Activated T-helper 2 cell treated with anti-CD3 and anti-CD28 coated beads, Interferon-gamma antibody, Interleukin-2, Interleukin-4, amounts not matched to agents 10 μg/mL and 5 μg/mL and 100 μg/mL, durations not matched to agents 14 hours and 24 hours and 36 hours (primary cell): Measurements from ENCODE around the gene ATPAF2. TPM values are rescaled to one million over a fixed set of nuclear protein-coding genes. Genes with fewer than 3 reads are reported as not detected.

Source experiments
- DNase-seq: peaks from one replicate; pipeline ENCODE4 v3.0.0; 2021; ENCODE audit warnings: low spot score
- H3K27ac Mint-ChIP-seq: one replicate; pipeline ENCODE4 v1.8.0; 2021; ENCODE audit warnings: mixed read lengths
- H3K27me3 Mint-ChIP-seq: one replicate; pipeline ENCODE4 v1.8.0; 2021; ENCODE audit warnings: low read depth, mixed read lengths
- H3K36me3 Mint-ChIP-seq: one replicate; pipeline ENCODE4 v1.8.0; 2021; ENCODE audit warnings: low read depth, mixed read lengths
- H3K4me1 Mint-ChIP-seq: one replicate; pipeline ENCODE4 v1.8.0; 2021; ENCODE audit warnings: low read depth, mixed read lengths
- H3K4me3 Mint-ChIP-seq: one replicate; pipeline ENCODE4 v1.8.0; 2021; ENCODE audit warnings: low read depth, mild to moderate bottlenecking, moderate library complexity, mixed read lengths
- H3K9me3 Mint-ChIP-seq: one replicate; pipeline ENCODE4 v1.8.0; 2021; ENCODE audit warnings: mixed read lengths
- intact Hi-C: fragments of 100-400 bp; cut with micrococcal nuclease; formaldehyde crosslinking; loops from one replicate; pipeline ENCODE4 v1.15.1; 2023
- total RNA-seq: library from RNA; stranded (reverse); gene quantifications from 2 replicates; pipeline ENCODE4 v1.2.3, GENCODE V29; 2022

ATPAF2 gene
- total RNA-seq, 1 donor from 2014 or later = 31.3 TPM

DNA sequence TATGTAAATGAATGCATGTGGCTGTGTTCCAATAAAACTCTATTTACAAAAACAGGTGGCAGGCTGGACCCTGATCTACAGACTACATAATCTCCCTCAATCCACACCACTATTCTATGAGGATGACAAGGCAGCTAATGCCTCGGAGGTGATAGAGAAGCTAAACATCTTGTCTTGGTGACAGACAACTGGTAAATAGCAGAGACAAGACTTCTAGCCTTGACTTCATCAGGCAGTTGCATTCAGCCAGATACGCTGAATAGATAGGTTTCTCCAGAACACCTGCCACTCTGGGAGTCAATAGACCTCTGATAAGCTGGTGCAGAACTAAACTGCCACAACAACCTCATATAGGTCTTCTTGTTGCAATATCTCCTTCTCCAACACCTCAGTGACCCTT lies 3.3 kb downstream of the ATPAF2 start:
- Mint-ChIP-seq H3K9me3 (no peaks in the 10 kb centered on the region), H3K4me1 (peaks cover 34% of the 10 kb centered on the region), H3K27ac (no peak overlapping the region), H3K36me3 (peaks cover 10% of the 10 kb centered on the region), H3K27me3 (no peaks in the 10 kb centered on the region), H3K4me3 (no peak overlapping the region)
- intact Hi-C loops = loop anchor here (5.0 to 10.0 kb wide), 4 partner anchors 78 to 213 kb away; partner anchors contain the start of gene ALKBH5
- DNase-seq = no peak

- H3K36me3 Mint-ChIP-seq = peaks cover 6% of the 10 kb centered on the region
- no peak overlapping the region for H3K27ac Mint-ChIP-seq
- intact Hi-C loops = loop anchor here (1.0 to 10.0 kb wide), 5 partner anchors 61 to 352 kb away; partner anchors contain the start of genes ALKBH5, DRC3, RAI1 and TOM1L2
- H3K27me3 Mint-ChIP-seq = no peaks in the 10 kb centered on the region
- no peak overlapping the region for H3K4me3 Mint-ChIP-seq
- no peaks in the 10 kb centered on the region for H3K9me3 Mint-ChIP-seq
- DNase-seq = peak; percentile 35
- H3K4me1 Mint-ChIP-seq = peaks cover 28% of the 10 kb centered on the region
These were observed 5.4 kb downstream of the ATPAF2 start for GRCh38 chr17:18033442-18034099.

GRCh38 chr17:18031955-18032354 lies 7.0 kb downstream of the ATPAF2 start:
- Mint-ChIP-seq H3K27me3 (no peaks in the 10 kb centered on the region), H3K27ac (no peak overlapping the region)
- intact Hi-C loops = loop anchor here (10.0 kb wide), 2 partner anchors 153 to 177 kb away; partner anchors contain the start of gene ALKBH5

DNA sequence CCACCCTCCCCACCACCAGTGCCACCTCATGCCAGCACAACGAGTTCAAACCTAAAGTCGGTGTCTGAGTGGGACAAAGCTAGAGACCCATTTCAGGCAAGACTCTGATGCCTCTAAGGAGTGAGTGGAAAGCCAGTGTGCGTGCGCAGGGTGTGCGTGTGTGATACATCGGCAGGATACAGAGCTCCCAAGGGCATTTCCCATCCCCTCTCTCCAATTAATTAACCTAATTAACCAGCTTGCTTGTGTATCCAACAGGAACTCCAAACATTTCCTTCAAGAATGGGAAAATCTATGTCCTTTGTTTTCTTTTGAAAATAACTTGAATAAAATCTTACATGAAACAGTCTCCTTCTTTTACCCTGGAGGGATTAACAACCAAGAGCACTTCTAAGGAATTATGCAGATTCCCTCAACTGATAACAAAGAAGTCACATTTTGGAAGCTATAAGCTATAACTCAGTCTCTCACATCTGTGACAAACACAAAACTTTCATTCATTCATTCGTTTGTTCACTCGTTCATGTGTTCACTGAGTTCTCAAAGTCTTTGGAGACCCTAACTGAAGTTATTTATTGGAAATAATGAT lies 9.9 kb downstream of the ATPAF2 start:
- Mint-ChIP-seq H3K27me3 (no peaks in the 10 kb centered on the region), H3K4me1 (peaks cover 23% of the 10 kb centered on the region), H3K27ac (no peak overlapping the region), H3K36me3 (peaks cover 11% of the 10 kb centered on the region), H3K4me3 (no peak overlapping the region), H3K9me3 (no peaks in the 10 kb centered on the region)
- intact Hi-C loops = no loop called here
- no peak for DNase-seq

More at GRCh38 chr17:18031955-18032354, 7.0 kb downstream of the ATPAF2 start:
- Mint-ChIP-seq H3K4me1 (peaks cover 14% of the 10 kb centered on the region), H3K9me3 (no peaks in the 10 kb centered on the region), H3K4me3 (no peak overlapping the region), H3K36me3 (peaks cover 4% of the 10 kb centered on the region)
- no peak for DNase-seq

DNA sequence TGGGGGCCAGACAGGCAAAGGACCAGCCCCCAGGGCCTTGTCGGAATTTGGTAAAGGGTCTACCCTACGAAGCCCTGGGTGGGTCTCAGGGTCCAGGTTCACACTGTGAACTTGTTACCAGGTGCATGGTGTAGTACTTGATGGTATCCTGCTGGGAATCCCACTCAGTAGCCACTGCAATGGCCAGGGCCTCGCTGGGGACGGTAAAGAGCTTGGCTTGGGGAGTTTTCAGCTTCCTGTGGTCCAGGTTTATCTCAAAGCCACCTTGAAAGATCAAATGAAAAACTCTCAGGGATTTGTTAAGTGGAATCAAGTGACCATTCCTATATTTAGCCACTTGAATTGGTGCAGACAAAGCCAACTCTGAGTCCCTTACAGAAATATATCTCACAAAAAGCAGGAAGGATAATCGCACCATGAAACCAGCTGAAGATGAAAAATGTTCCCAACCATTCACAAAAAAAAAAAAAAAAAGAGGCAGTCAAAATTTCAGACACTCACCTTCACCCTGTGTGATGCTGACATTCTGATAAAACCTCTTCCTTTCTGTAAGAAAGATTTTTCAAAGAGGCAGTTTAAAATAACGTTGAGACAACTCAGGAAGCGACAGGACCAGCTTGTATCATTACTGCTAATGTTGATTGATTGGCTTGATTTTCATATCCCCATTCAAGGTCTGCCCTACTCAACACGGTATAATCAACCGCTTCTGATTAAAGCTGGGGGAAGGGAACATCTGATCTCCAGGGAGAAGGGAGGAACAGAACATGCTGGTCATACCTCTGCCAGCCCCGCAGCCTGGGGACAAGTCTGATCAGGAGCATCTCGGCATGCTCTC lies 10.6 kb downstream of the ATPAF2 start:
- intact Hi-C loops = no loop called here
- peaks cover 20% of the 10 kb centered on the region for H3K4me1 Mint-ChIP-seq
- DNase-seq = no peak
- peaks cover 11% of the 10 kb centered on the region for H3K36me3 Mint-ChIP-seq
- H3K27me3 Mint-ChIP-seq = no peaks in the 10 kb centered on the region
- no peak overlapping the region for H3K4me3 Mint-ChIP-seq
- H3K27ac Mint-ChIP-seq = no peak overlapping the region
- H3K9me3 Mint-ChIP-seq = no peaks in the 10 kb centered on the region

DNA sequence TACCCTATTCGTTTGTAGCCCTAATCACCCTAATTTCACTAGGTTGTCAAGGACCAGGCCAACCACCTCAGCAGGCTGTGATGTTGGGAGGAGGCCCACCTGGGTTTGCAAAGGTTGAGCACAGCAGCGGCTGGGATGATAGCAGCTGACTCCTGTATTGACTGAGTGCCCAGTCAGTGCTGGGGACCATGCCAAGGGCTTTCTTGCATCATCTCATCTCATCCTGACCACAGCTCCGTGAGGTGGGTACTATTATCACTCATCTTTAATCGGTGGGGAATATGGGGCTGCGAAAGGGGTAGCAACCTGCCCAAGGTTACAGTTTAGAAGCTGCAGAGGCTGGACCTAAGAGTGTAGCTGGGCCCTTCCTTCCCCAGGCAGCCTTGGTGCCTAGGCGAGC lies 11.7 kb downstream of the ATPAF2 start:
- intact Hi-C loops = no loop called here
- H3K4me3 Mint-ChIP-seq = no peak overlapping the region
- H3K27me3 Mint-ChIP-seq = no peaks in the 10 kb centered on the region
- H3K4me1 Mint-ChIP-seq = peaks cover 15% of the 10 kb centered on the region
- no peak for DNase-seq
- no peaks in the 10 kb centered on the region for H3K9me3 Mint-ChIP-seq
- H3K36me3 Mint-ChIP-seq = peaks cover 11% of the 10 kb centered on the region
- H3K27ac Mint-ChIP-seq = no peak overlapping the region

DNA sequence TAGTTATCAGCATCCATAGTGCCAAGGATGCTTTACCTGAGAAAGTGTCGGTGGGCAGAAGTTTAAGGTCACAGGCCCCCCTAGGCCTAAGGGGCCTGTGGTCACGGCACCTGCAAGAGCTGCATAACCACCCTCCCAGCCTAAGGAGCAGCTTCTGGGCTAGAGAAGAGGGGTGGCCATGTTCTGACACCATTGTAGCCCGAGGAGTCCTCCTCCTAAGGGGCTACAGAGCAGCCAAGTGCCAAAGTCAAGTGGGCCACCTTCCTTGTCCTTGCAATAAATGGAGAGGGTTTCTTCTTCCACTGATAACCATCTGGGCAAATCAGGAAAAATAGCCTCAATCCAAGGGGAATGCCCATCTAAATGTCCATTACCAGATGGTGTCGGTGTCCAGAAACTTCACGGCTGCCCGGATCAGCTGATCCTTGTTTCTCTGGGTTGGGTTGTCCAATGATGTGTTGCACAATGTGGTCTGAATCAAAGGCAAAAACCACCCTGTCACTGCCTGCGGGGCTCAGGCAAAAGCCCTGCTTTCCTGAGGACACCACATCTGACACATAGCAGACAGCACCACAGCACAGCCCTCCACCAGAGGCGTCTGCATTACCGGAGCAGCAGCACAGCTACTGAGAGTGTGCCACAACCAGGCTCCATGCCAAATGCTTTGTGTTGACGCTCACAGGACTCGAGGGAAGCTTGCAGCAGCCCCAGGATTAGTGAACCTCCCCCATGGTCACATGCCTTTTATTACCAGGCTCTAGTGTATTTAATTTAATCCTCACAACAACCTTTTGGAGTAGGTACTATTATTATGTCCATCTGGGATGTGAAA lies 12.8 kb downstream of the ATPAF2 start:
- peaks cover 10% of the 10 kb centered on the region for H3K4me1 Mint-ChIP-seq
- no peaks in the 10 kb centered on the region for H3K27me3 Mint-ChIP-seq
- no peak for DNase-seq
- peaks cover 11% of the 10 kb centered on the region for H3K36me3 Mint-ChIP-seq
- peak overlapping the region; percentile 63 for H3K27ac Mint-ChIP-seq
- H3K9me3 Mint-ChIP-seq = no peaks in the 10 kb centered on the region
- no peak overlapping the region for H3K4me3 Mint-ChIP-seq
- intact Hi-C loops = no loop called here

DNA sequence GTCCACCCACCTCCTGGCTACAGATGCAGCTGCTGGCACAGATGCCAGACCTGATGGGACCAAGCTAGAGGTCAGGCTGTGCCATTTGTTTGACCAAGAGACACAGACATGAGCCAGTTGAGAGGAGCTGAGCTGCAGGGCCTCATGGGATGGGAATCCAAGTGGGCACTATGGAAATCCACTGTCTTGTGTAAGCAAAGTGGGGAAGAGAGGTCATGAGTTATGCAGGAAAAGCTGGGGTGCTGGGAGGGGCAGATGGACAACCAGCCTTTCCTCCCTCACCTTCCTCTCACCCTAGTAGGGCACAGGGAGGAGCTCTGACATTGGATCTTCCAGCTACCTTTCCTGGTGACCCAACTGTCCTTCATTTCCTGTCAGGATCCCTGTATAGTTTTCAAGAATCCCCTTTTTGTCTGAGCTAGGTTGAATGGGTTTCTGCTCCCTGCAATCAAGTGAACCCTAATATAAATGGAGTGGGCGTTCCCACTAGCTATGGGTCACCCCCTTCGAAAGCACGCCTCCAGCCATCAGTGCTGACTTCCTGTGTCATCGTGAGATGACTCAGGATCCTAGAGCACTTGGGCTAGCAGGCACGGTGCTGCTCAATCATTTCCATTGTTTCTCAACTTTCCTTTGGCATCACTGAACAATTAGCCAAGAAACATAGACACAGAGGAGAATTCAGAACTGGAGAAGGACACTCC lies 13.6 kb downstream of the ATPAF2 start:
- Mint-ChIP-seq H3K9me3 (no peaks in the 10 kb centered on the region), H3K4me1 (peaks cover 10% of the 10 kb centered on the region), H3K27me3 (no peaks in the 10 kb centered on the region), H3K36me3 (peaks cover 11% of the 10 kb centered on the region), H3K27ac (peak overlapping the region; percentile 63), H3K4me3 (no peak overlapping the region)
- no peak for DNase-seq
- intact Hi-C loops = no loop called here

GRCh38 chr17:18021372-18021771 lies 17.6 kb downstream of the ATPAF2 start:
- Mint-ChIP-seq H3K27ac (no peak overlapping the region), H3K36me3 (peaks cover 10% of the 10 kb centered on the region), H3K4me1 (peaks cover 12% of the 10 kb centered on the region), H3K4me3 (no peak overlapping the region), H3K9me3 (no peaks in the 10 kb centered on the region), H3K27me3 (no peaks in the 10 kb centered on the region)
- DNase-seq = no peak
- intact Hi-C loops = no loop called here

GRCh38 chr17:18020971-18021370 lies 18.0 kb downstream of the ATPAF2 start:
- H3K27ac Mint-ChIP-seq = no peak overlapping the region
- no peak for DNase-seq
- H3K36me3 Mint-ChIP-seq = peaks cover 10% of the 10 kb centered on the region
- H3K4me3 Mint-ChIP-seq = no peak overlapping the region
- no peaks in the 10 kb centered on the region for H3K27me3 Mint-ChIP-seq
- intact Hi-C loops = no loop called here
- H3K4me1 Mint-ChIP-seq = peaks cover 12% of the 10 kb centered on the region
- H3K9me3 Mint-ChIP-seq = no peaks in the 10 kb centered on the region

- H3K4me3 Mint-ChIP-seq = no peak overlapping the region
- intact Hi-C loops = no loop called here
- no peaks in the 10 kb centered on the region for H3K9me3 Mint-ChIP-seq
These were observed 19.2 kb downstream of the ATPAF2 start for GRCh38 chr17:18019838-18020154.

DNA sequence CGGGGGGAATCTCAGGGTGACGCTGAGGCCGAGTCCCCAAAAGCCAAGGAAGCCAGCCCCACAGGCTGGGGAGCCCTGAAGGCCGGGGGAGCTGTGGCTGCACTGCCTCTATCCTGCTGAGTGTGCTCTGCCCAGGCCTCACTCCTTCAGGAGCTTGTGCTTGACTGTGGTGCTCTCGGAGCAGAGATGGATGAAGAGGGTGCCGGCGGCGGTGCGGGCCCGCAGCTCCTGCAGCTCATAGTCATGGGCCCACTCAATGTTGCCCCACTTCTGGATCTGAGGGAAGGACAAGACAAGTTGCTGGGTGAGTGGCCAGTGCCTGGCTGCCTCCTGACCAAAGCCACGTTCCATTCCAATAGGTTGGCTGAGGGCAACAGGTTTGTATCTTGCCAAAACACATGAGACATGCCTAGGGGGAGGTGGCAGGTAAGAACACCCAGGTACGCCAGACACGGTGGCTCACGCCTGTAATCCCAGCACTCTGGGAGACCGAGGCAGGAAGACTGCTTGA lies 20.5 kb downstream of the ATPAF2 start:
- no peak for DNase-seq
- H3K27ac Mint-ChIP-seq = no peak overlapping the region
- H3K4me3 Mint-ChIP-seq = no peak overlapping the region
- H3K4me1 Mint-ChIP-seq = peaks cover 2% of the 10 kb centered on the region
- intact Hi-C loops = no loop called here
- H3K9me3 Mint-ChIP-seq = no peaks in the 10 kb centered on the region
- peaks cover 11% of the 10 kb centered on the region for H3K36me3 Mint-ChIP-seq
- no peaks in the 10 kb centered on the region for H3K27me3 Mint-ChIP-seq

More at GRCh38 chr17:18019838-18020154, 19.2 kb downstream of the ATPAF2 start:
- peaks cover 11% of the 10 kb centered on the region for H3K36me3 Mint-ChIP-seq
- H3K27ac Mint-ChIP-seq = no peak overlapping the region
- H3K27me3 Mint-ChIP-seq = no peaks in the 10 kb centered on the region
- DNase-seq = no peak
- H3K4me1 Mint-ChIP-seq = peaks cover 2% of the 10 kb centered on the region
